Type B pancreatic cell (in vitro differentiated cells): ENCODE results near the gene GRIA4. TPM values are rescaled to one million over a fixed set of nuclear protein-coding genes. Genes with fewer than 3 reads are reported as not detected.

Source experiments
- DNase-seq: peaks from one replicate; pipeline ENCODE4 v3.0.0; 2021; ENCODE audit warnings: mixed read lengths; ENCODE audit not compliant: unreplicated experiment; ENCODE audit errors: extremely low spot score
- H3K27ac Mint-ChIP-seq: 2 replicates; pipeline ENCODE4 v1.8.0; 2021; ENCODE audit warnings: mild to moderate bottlenecking, mixed read lengths
- H3K27me3 Mint-ChIP-seq: 2 replicates; pipeline ENCODE4 v1.8.0; 2021; ENCODE audit warnings: mixed read lengths
- H3K36me3 Mint-ChIP-seq: 2 replicates; pipeline ENCODE4 v1.8.0; 2021; ENCODE audit warnings: mixed read lengths
- H3K4me1 Mint-ChIP-seq: one replicate; pipeline ENCODE4 v1.8.0; 2021; ENCODE audit warnings: mixed read lengths; ENCODE audit not compliant: unreplicated experiment
- H3K4me3 Mint-ChIP-seq: 2 replicates; pipeline ENCODE4 v1.8.0; 2021; ENCODE audit warnings: mild to moderate bottlenecking, mixed read lengths
- H3K9me3 Mint-ChIP-seq: 2 replicates; pipeline ENCODE4 v1.8.0; 2021; ENCODE audit warnings: mixed read lengths
- CTCF ChIP-seq: fragments of 200-600 bp; sonication (generic); conservative IDR thresholded peaks from 2 replicates; pipeline ENCODE4 v1.5.0; 2021; ENCODE audit warnings: antibody characterized with exemption, mild to moderate bottlenecking
- total RNA-seq: library from RNA; stranded (reverse); gene quantifications from 2 replicates; pipeline ENCODE4 v1.2.1, GENCODE V29; 2021; ENCODE audit warnings: low replicate concordance

Gene GRIA4
- total RNA-seq, 1 donor from 2014 or later: 26.7 TPM

- no peak overlapping the region for H3K27ac Mint-ChIP-seq
- no peaks in the 10 kb centered on the region for H3K9me3 Mint-ChIP-seq
- no peaks in the 10 kb centered on the region for H3K36me3 Mint-ChIP-seq
- no peak for DNase-seq
- H3K4me3 Mint-ChIP-seq: no peak overlapping the region
- no peak for TF ChIP-seq CTCF
- no peaks in the 10 kb centered on the region for H3K27me3 Mint-ChIP-seq
- no peaks in the 10 kb centered on the region for H3K4me1 Mint-ChIP-seq
These were observed 359.9 kb downstream of the GRIA4 start for GRCh38 chr11:105969756-105970155.

GRCh38 chr11:105975128-105975527, 365.3 kb downstream of the GRIA4 start:
- no peaks in the 10 kb centered on the region for H3K36me3 Mint-ChIP-seq
- H3K4me3 Mint-ChIP-seq: no peak overlapping the region
- no peaks in the 10 kb centered on the region for H3K27me3 Mint-ChIP-seq
- no peak for TF ChIP-seq CTCF
- no peak for DNase-seq
- peaks cover 7% of the 10 kb centered on the region for H3K4me1 Mint-ChIP-seq
- H3K27ac Mint-ChIP-seq: no peak overlapping the region
- H3K9me3 Mint-ChIP-seq: no peaks in the 10 kb centered on the region

- Mint-ChIP-seq H3K9me3 (no peaks in the 10 kb centered on the region), H3K4me1 (peaks cover 7% of the 10 kb centered on the region), H3K27me3 (no peaks in the 10 kb centered on the region), H3K36me3 (no peaks in the 10 kb centered on the region), H3K27ac (no peak overlapping the region), H3K4me3 (no peak overlapping the region)
- no peak for DNase-seq
- TF ChIP-seq CTCF: no peak
These were observed 370.3 kb downstream of the GRIA4 start for GRCh38 chr11:105979997-105980703.

- DNase-seq: no peak
- Mint-ChIP-seq H3K36me3 (no peaks in the 10 kb centered on the region), H3K4me3 (no peak overlapping the region)
These were observed 376.7 kb downstream of the GRIA4 start for GRCh38 chr11:105986554-105986953.

GRCh38 chr11:105988197-105988596, 378.3 kb downstream of the GRIA4 start:
- Mint-ChIP-seq H3K4me1 (no peaks in the 10 kb centered on the region), H3K9me3 (peaks cover 4% of the 10 kb centered on the region), H3K27me3 (no peaks in the 10 kb centered on the region), H3K27ac (no peak overlapping the region), H3K36me3 (peaks cover 4% of the 10 kb centered on the region), H3K4me3 (no peak overlapping the region)
- no peak for DNase-seq
- TF ChIP-seq CTCF: no peak

More at GRCh38 chr11:105986554-105986953, 376.7 kb downstream of the GRIA4 start:
- Mint-ChIP-seq H3K4me1 (no peaks in the 10 kb centered on the region), H3K27me3 (no peaks in the 10 kb centered on the region), H3K9me3 (no peaks in the 10 kb centered on the region), H3K27ac (no peak overlapping the region)
- TF ChIP-seq CTCF: no peak

GRCh38 chr11:105989124-105989523, 379.3 kb downstream of the GRIA4 start:
- no peak for DNase-seq
- peaks cover 7% of the 10 kb centered on the region for H3K9me3 Mint-ChIP-seq
- no peak overlapping the region for H3K27ac Mint-ChIP-seq
- H3K4me1 Mint-ChIP-seq: no peaks in the 10 kb centered on the region
- no peaks in the 10 kb centered on the region for H3K27me3 Mint-ChIP-seq
- TF ChIP-seq CTCF: no peak
- H3K4me3 Mint-ChIP-seq: no peak overlapping the region
- H3K36me3 Mint-ChIP-seq: peaks cover 6% of the 10 kb centered on the region
